GM12874 (cell line): ENCODE results near the gene COL23A1.

Experiments
- CTCF ChIP-seq: IDR thresholded peaks from 2 replicates; pipeline ENCODE4 v1.5.1; 2011; ENCODE audit warnings: low read depth, mild to moderate bottlenecking, control low read depth, low read length, moderate library complexity; ENCODE audit not compliant: insufficient read depth

COL23A1 gene

GRCh38 chr5:178407646-178408045, 182.5 kb downstream of the COL23A1 start:
- TF ChIP-seq CTCF = no peak

DNA sequence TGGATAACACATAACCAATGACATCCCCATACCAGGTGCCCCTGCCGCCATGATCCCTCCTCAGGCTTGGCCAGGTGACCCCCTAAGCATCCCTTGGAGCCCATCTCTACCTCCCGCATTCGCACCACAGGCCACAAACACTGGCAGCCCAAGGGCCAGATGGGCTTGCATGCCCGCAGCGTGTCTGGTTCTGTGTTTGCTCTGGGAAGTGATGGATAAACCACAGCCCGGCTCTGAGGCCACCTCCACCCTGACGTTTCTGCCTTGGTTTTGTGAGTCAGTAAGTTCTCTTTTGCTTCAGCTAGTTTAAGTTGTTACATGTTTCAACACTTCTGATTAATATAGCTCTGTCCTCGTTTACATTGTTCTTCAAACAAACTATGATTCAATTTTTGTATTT, 185.2 kb downstream of the COL23A1 start:
- no peak for TF ChIP-seq CTCF

DNA sequence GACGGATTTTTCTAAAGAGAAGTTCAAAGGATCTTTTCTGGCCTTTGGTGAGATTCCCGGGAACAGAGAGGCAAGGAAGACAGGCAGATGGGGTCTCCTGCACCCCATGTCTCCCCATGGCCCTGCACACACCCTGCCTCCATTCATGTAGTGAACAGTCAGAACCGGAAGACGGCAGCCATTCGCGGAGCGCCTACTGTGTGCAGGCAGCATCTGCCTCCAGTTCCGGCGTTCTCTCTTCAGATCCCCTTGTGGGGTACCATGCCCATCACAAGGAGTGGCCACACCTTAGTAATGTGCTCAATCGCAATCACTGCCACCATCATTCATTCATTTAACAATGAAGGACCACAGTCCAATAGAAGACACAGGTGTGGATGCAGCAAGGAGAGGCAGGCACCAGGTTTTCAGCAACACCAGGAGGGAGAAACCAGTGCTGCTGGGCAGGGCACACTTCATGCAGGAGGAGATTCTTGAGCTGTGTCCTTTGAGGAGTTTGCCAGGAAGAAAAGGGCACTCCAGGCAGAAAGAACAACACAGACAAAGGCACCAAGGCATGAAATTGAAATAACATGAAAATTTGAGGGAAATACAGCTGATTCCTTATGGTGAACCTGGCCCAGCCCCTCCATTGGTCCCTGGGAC, 186.1 kb downstream of the COL23A1 start:
- no peak for TF ChIP-seq CTCF

GRCh38 chr5:178403351-178403750, 186.8 kb downstream of the COL23A1 start:
- TF ChIP-seq CTCF = no peak

DNA sequence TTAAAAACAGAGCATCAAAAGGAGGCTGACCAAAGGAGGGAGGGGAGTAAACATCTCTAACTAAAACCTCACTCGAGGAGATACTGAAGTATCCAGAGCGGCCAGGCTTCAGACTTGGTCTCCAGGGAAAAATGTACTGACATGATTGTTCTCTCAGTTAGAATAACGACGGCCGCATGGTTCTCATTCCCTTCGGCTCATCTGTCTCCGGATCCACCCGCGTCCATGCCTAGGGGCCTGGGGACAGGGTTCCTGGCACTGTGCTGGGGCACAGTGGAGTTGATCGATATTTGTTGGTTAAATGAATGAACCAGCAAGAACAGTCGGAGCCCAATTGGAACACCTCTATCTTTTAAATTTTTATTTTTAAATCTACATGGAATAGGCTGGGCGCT, 190.5 kb downstream of the COL23A1 start:
- no peak for TF ChIP-seq CTCF

DNA sequence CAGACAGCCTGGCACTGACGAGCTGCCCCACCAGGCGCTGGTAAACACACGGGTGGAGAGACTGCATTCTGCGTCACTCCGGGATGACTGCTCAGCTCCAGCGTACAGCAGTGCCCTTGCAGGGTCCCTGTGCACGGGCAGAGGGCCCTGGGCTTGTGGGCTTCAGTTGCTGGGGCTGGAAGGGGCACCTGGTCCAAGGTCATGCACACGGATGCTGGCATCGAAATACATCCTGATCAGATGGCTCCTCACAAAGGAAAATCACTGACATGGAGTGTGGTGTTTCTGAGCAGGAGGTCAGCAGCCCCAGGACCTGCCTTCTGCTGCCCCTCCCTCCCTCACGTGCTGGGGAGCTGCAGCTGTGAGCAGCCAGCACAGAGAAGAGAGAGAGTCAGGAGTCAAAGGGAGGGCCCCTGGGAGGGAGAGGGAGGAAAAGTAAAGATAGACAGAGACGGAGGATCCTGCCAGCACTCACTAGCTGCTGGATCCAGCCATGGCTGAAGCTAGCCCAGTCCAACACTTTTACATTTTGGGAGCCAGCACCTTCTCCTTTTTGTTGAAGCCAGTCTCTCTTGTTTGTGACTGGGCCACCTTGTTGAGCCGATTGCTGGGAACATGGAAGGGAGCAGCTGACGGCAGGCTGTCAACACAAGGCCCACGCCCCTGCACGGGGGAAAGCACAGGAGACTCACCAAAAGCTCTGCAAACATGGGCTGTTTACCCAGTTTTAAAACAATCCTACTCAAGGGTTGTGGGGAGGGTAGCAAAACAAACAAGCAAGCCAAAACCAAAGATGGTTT, 191.1 kb downstream of the COL23A1 start:
- no peak for TF ChIP-seq CTCF

DNA sequence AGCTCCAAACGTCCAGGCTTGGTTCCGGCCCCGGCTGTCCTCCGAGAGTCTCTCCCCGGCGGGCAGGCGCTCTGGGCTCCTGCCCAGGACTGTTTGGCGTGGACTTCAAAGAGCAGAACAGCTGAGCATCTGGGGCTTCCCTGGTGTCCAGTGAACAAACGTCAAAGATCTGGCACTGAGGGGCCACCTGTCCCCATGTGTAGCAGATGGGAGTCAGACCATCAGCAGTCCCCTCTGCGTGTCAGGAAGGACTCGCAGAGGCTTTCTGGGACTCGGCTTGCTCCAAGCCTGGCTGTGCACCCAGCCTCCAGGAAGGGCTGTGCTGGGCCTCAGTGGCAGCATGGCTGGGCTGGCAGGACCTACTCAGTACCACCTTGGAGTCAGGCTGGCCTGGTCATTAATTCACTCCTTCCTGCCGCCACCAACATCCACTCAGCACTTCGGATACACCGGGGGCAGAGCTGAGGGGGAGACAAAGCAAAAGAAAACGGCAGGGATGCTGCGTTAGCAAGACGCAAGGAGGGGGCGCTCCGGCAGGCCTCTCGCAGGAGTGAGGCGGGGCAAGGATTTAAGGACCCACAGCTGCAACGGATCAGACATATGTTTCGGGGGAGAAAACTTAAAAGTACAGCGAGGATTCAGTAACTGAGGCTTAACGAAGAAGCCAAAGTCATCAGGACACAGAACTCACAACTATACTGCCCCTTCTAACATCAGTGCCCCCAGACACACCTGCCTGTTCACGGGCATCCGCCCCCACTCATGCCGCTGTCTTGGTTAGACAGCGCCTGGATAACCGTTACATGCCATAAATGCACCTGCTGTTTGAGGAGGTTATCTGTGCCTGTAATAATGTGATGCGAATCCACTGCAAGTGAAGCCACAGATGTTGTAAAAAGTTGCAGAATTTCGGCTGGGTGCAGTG, 193.1 kb downstream of the COL23A1 start:
- TF ChIP-seq CTCF = no peak
